Dermis blood vessel endothelial cell (primary cell): ENCODE results near the gene ARHGEF4. TPM values are rescaled to one million over a fixed set of nuclear protein-coding genes. Genes with fewer than 3 reads are reported as not detected.

Experiments
- total RNA-seq: library from RNA; depleted of rRNA; stranded (reverse); fragments of >200 nt; gene quantifications from 2 replicates; pipeline ENCODE4 v1.2.3, GENCODE V29; 2014

ARHGEF4 gene
- total RNA-seq, 1 donor from 2014 or later = 0.68 TPM

Other genes with a start within 250 kb of the ARHGEF4 start
- gene CFC1, start 237.3 kb upstream of the ARHGEF4 start, total RNA-seq = not detected in 2 replicates
- gene POTEJ, start 225.5 kb upstream of the ARHGEF4 start, total RNA-seq = 0.34 and 0.47 TPM in 2 replicates
- gene GPR148, start 107.8 kb upstream of the ARHGEF4 start, total RNA-seq = not detected in 2 replicates
- gene AMER3, start 81.4 kb upstream of the ARHGEF4 start, total RNA-seq = not detected in 2 replicates